ENCODE data around the gene RHOBTB1.
"Not testable (repeated sequence)": the region's sequence is repeated elsewhere in the genome, so short reads cannot be mapped to it uniquely, and the experiment has no call there.

Gene RHOBTB1

DNA sequence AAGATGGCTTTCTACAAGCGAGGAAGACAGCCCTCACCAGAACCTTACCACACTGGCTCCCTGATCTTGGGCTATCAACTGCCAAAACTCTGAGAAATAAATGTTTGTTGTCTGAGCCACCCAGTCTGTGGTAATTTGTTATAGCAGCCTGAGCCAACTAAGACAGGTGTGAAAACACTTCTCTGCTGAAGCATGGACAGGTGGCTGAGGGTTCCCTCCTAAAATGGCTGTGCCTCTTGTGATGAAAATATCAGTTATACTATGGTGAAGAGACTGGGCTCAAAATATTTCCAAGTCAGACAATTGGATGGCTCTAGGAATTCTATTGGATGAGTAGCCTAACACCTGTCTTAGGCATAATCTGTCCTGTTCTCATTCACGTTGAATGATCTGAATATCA is 87.6 kb downstream of the RHOBTB1 start:
- DNase-seq = no peak

DNA sequence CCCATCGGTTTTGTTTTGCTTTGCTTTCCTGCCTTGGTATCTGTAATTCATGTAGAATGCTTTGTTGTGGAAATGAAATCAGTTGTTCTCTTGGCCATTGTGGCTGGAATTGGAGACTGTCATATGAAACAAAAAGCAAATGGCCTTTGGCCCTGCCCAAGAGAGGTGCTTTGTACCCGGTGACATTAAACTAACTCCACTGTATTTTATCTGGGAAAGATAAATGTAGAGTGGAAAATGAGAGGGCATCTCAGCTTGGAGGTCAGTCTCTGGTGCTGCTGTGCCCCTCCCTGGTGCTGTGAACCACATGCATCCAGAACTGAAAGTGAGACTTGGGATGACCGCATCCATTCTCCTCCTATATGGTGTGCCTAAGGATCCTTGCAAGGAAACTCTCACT is 90.3 kb downstream of the RHOBTB1 start:
- DNase-seq = no peak

DNA sequence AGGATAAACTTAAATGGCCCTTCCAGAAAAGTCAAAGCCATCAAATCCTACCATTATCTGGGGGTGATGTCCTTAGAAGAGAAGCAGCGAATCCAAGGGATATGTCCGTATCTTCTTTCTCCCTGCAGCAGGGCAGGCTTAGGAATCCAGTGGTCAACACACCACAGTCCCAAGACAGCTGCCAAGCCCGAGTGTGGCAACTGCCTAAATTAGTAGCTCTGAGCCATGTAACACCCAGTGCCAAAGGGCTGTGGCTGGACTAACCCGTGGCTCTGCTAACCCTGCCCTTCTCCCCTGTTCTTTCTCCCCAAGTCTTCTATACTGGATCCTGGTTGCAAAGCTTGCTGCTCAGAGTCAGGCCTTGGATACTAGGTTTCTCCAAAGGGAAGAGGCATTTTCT is 90.9 kb downstream of the RHOBTB1 start:
- no peak for DNase-seq

DNA sequence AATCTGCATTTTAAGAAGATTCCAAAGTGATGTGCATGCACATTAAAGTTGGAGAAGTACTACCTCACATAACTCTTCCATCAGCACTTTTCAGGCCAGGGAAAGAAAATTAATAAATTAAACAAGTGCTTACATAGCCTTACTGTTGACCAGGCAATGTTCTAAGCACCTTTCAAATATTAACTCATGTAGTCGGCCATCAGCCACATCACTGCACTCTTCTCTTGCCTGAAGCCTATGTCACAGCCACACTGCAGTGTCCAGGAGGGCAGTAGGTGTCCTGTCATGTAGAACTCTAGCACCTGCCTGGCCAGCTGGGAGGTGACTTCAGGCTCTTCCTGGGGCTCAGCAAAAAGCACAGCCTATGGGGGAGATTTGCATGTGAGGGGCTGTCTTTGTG is 94.2 kb downstream of the RHOBTB1 start:
- no peak for DNase-seq

DNA sequence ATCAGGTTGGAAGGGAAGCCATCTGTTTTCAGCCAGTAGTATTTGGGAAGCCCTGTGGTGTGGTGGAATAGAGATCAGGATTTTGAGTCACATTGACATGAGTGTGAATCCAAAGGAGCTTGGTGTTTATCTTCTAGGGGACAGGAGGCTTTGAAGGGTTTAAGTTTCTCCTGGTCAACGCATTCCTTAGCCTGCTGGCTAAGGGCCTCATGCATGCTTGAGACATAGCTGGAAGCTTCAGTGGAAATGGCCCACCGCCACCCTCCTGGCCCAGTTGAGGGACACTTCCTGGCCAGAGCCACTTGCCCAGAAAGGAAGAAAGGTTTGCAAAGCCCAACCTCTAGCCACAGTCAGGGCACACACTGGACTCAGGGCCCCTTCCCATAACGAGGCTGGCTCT is 94.8 kb downstream of the RHOBTB1 start:
- no peak for DNase-seq

DNA sequence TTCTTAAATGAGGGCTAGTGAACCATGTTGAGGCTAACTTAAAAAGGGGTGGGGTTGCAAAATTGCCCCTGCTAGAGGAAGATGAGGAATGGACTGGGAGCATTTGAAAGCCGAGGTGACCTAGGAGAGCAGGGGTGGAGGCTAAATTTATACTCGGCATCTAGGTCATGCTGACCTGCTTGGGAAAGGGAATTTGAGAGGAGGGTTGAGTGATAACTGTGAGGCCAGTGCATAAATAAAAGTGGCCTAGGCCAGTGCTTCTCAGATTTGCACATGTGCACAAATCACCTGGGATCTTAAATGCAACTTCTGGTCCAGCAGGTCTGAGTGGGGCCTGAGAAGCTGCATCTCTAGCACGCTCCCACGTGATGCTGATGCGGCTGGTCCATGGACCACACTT is 95.3 kb downstream of the RHOBTB1 start:
- no peak for DNase-seq

DNA sequence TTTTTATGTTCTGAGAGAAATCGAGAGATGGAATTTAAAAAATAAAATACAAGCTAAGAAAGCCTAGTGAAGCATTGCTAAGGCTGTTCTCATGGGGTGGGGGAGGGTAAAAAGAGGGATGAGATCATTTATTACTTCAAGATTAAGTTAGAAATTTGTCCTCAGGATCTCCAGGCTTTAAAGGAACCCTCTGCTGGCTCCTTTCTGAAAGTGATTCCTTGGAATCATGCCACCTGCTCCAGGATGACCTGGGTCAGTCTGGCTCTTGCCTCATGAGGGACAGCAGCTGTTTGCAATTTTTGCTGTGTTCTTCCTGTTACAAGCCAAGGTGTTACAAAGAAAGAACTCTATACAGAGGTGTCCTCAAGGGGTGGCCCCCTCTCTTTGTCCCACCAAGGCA is 95.9 kb downstream of the RHOBTB1 start:
- no peak for DNase-seq

DNA sequence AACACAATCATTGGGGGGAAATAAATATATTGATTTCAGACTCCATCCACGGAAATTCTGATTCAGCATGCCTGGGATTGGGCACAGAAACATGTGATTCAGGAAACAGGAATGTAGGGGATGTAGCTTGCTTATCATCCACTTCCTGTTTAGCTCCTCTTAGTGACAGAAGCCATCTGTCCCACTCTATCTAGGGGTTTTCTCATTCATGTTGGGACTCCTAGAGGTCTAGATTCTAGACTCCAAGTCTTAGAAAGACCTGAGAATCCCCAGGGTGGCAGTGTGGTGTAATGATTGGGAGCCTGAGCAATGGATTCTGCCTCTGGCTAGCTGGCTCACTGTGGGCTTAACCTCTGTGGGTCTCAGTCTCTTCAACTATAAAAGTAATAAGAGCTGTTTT is 97.8 kb downstream of the RHOBTB1 start:
- DNase-seq = no peak

DNA sequence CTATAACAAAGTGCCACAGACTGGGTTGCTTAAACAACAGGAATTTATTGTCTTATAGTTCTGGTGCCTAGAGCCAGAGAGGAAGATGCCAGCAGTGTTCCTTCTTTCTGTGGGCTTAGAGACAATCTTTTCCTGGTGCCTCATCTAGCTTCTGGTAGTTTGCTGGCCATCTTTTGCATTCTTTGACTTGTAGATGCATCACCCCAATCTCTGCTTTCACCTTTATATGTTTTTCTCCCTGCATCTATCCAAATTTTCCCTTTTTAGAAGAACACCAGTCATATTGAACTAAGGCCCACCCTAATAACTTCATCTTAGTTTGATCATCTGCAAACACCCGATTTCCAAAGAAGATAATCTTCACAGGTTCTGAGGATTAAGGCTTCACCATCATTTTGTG is 98.9 kb downstream of the RHOBTB1 start:
- DNase-seq = no peak

DNA sequence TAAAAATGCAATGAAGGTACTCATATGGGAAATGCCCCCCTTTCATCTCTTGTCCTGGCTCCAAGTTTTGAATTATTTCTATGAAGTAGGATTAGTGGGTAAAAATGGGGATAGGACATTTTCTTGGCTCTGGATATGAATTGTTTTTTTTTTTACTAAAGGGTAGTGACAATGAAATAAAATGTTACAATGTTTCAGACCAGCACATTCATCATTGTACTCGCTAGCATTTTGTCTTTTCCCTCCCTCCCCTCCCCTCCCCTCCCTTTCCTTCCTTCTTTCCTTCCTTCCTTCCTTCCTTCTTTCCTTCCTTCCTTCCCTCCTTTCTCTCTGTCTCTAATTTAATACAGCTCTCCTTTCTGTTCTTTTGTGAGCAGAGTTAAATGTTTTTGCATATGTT is 101.3 kb downstream of the RHOBTB1 start:
- no peak for DNase-seq

DNA sequence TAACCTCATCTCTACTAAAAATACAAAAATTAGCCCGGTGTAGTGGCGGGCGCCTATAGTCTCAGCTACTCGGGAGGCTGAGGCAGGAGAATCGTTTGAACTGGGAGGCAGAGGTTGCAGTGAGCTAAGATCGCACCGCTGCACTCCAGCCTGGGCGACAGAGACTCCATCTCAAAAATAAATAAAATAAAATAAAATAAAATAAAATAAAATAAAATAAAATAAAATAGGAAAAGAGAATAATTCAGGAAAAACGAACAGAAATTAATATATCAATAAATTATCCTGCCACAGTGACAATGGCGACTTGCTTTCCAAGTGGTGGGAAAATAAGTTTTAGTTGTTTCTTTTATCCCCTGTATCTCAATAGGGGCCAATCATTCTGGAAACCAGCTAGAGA is 102.8 kb downstream of the RHOBTB1 start:
- not testable (repeated sequence) for DNase-seq

DNA sequence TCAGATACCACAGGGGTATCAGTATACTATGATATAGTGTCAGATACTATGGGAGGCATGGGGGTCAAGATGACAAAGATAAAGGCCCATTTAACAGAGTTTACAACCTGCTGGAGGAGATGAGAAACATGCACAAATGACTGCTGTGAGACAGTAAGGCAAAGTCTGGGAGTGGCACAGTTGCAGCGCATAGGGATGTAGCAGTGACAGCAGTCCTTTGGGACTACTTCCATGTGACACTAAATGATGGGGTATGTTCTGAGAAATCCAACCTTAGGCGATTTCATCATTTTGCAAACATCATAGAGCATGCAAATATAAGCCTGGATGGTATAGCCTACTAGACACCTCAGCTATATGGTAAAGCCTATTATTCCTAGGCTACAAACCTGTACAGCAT is 108.9 kb downstream of the RHOBTB1 start:
- no peak for DNase-seq

DNA sequence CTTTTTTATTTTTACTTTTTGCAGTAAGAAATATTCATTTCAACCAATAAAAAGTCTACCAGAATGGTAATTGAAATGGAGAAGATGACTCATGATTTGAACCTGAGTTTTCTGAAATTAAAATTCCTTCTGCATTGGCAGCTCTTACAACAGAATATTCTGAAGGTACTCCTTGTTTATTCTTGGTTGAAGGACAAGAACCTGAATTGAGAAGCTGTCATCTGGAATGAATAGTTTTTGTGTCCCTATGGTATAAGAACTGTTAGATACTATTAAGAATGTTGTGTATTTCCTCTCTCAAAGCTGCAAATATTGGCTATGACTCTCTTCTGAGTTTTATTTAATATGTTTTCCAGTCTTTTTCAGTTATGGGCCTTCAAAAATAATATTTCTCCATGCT is 109.6 kb downstream of the RHOBTB1 start:
- DNase-seq = no peak

DNA sequence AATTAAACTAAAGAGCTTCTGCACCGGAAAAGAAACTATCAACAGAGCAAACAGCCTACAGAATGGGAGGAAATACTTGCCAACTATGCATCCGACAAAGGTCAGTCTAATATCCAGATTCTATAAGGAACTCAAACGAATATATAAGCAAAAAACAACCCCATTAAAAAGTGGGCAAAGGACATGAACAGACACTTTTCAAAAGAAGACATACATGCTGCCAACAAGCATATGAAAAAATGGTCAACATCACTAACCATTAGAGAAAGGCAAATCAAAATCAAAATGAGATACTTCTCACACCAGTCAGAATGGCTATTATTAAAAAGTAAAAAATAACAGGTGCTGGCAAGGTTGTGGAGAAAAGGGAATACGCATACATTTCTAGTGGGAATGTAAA is 111.8 kb downstream of the RHOBTB1 start:
- not testable (repeated sequence) for DNase-seq

DNA sequence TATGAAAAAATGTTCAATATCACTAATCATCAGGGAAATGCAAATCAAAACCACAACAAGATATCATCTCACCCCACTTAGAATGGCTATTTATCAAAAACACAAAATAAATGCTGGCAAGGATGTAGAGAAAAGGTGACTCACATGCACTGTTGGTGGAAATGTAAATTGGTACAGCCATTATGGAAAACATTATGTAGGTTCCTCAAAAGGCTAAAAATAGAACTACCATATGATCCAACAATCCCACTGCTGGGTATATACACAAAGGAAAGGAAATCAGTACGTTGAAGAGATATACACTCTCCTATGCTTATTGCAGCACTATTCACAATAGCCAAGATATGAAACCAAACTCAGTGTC is 115.5 kb downstream of the RHOBTB1 start:
- DNase-seq = no peak

DNA sequence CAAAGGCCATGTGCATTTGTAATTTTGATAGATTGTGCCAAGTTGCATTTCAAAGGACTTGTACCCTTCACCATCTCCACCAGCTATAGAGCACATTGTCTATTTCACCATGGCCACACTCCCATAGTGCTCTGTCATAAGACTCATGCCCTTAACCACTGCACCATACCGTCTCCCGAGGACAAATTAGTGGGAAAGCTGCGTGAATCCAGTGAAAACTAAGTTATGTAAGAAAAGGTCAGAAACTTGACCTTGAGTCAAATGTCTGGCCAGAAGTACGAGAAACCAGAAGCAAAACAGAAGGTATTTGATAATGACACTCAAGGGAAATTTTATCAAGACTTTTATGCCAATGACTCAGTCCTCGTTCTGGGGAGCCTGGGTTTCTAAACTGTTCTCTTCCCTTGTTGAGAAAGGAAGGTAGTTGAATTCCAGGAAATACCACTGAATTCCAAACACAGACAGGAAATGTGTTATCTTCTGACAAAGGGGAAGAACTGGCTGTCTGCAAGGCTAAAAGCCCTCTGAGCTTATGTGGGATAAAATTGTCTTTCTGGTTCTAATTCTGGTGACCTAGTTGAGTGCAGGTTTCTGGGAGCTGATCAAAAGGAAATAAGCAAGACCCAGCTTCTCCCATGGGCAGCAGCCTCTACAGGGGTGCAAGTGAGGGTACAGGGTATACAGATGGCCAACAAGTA is 116.0 kb downstream of the RHOBTB1 start:
- no peak for DNase-seq

DNA sequence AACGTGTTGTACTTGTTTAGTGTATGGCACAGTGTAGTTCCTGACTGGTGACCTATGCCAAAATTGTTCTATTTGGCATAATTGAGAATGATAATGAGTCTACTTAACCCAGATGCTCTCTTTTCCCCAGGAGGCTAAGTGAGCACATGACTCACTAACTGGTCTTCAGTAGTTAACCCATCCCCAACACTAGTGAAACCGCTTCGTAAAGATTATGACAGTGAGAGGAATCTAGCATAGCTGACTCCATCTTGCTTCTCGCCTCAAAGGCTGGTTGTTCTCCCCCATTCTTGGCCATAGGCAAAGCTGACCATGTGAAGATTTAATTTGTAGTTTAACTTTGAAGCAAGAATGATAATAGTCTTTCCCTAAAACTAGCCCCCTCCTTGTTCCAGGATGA is 118.5 kb downstream of the RHOBTB1 start:
- DNase-seq = no peak

DNA sequence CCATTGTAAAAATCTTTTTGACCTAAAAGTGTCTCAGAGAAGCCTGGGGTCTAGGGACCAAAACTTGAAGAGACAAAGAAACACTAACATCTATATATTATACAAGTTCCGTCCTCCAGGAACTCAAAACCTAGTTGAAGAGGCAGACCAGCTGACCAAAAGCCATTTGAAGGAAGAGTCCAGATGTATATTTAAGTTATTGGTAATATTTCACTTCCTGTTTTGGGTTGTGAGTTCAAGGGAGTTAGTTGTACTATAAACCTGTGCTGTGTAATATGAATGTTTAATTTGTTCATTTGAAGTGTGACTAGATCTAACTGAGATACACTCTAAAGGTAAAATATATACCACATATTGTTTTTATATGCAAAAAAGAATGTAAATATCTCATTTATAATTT is 120.7 kb downstream of the RHOBTB1 start:
- no peak for DNase-seq

DNA sequence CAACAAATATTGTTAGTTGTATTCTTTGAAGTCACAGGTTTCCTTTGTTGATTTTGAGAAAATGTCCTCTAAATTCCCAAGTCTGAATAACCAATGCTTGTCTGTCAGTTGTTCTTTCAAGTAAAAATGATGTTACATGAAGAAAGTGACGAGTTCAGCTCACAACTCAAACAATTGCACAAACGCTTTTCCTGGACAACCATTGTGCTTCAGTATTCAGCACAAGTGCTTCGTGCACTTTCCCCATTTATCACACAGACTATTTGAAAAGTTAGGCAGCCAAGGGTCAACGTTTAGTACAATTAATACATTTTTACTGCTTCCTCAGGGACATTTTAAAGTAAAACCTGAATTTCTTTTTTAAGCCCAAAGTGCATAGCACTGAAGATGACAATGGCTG is 121.2 kb downstream of the RHOBTB1 start:
- DNase-seq = no peak

DNA sequence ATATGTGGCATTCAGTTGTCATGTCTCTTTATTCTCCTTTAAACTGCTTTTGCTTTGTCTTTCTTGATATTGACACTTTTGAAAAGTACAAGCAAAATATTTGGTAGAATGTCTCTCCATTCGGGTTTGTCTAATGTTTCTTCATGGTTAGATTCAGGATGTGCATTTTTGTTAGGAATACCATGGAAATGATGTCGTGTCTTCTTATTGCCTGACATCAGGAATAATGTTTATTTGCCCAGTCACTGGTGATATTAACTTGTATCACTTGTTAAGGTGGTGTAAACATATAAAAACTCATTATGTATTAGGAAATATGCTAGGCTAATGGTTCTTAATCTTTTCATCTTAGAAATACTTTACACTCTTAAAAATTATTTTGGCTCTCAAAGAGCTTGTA is 122.3 kb downstream of the RHOBTB1 start:
- no peak for DNase-seq

DNA sequence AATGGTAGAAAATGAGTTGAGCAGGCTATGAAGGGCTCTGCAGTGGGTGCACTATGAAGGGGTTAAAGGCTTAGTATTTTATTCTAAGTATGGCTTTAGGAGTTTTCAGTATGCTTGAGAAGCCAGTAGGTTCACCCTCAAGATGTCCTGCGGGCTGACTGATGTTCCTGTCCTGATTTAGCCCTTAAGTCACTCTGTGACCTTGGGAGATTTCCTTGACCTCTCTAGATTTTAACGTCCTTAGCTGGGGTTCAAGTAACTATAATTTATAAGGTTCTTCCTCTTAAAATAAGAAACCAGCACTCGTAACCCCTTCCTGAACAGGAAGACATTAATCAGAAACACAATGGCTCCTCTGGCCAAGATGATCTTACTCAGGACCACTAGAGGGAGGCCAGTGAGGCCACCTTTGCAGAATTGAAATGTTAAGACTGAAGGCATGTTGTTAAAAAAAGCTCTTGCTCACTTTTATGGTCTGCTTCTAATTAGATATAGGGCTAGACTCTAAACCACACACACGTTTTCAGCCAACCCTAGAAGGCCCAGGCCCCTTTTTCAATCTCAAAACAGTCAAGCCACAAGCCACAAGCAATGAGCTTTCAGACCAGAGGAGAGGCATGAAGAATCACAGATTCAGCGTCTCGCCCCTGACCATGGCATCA is 123.8 kb downstream of the RHOBTB1 start:
- no peak for DNase-seq
